ENCODE results near the gene TMEM129.
"Not testable (repeated sequence)": the region's sequence is repeated elsewhere in the genome, so short reads cannot be mapped to it uniquely, and the experiment has no call there.

Gene TMEM129

GRCh38 chr4:1693131-1693896, 27.8 kb downstream of the TMEM129 start:
- peak; percentile 81 for DNase-seq (ENCODE audit: low spot score)

- DNase-seq (ENCODE audit: low spot score) = no peak
These were observed 29.3 kb downstream of the TMEM129 start for GRCh38 chr4:1691737-1692373.

- DNase-seq (ENCODE audit: low spot score) = no peak
These were observed 30.4 kb downstream of the TMEM129 start for GRCh38 chr4:1690698-1691097.

- DNase-seq (ENCODE audit: low spot score) = no peak
These were observed 34.6 kb downstream of the TMEM129 start for GRCh38 chr4:1686440-1687036.

GRCh38 chr4:1685235-1686150, 35.6 kb downstream of the TMEM129 start:
- peak; percentile 85 for DNase-seq (ENCODE audit: low spot score)

GRCh38 chr4:1684506-1685234, 36.5 kb downstream of the TMEM129 start:
- peak; percentile 5 for DNase-seq (ENCODE audit: low spot score)

GRCh38 chr4:1683736-1684505, 37.2 kb downstream of the TMEM129 start, which contains the start of gene FAM53A:
FAM53A (minus strand) TSS chr4:1684313; CDS start chr4:1668741, 15,572 bp downstream.
- peak; percentile 89 for DNase-seq (ENCODE audit: low spot score)

GRCh38 chr4:1683261-1683735, 37.8 kb downstream of the TMEM129 start:
- peak; percentile 75 for DNase-seq (ENCODE audit: low spot score)

GRCh38 chr4:1682860-1683259, 38.3 kb downstream of the TMEM129 start:
- no peak for DNase-seq (ENCODE audit: low spot score)

- DNase-seq (ENCODE audit: low spot score) = no peak
These were observed 42.9 kb downstream of the TMEM129 start for GRCh38 chr4:1678244-1678643.

GRCh38 chr4:1676605-1677525, 44.3 kb downstream of the TMEM129 start:
- no peak for DNase-seq (ENCODE audit: low spot score)

- DNase-seq (ENCODE audit: low spot score) = no peak
These were observed 45.4 kb downstream of the TMEM129 start for GRCh38 chr4:1675802-1676137.

- DNase-seq (ENCODE audit: low spot score) = no peak
These were observed 45.9 kb downstream of the TMEM129 start for GRCh38 chr4:1675136-1675801.

- DNase-seq (ENCODE audit: low spot score) = no peak
These were observed 46.4 kb downstream of the TMEM129 start for GRCh38 chr4:1674682-1675081.

GRCh38 chr4:1673671-1674070, 47.5 kb downstream of the TMEM129 start:
- no peak for DNase-seq (ENCODE audit: low spot score)

GRCh38 chr4:1671011-1671410, 50.1 kb downstream of the TMEM129 start:
- DNase-seq (ENCODE audit: low spot score) = not testable (repeated sequence)

- no peak for DNase-seq (ENCODE audit: low spot score)
These were observed 50.8 kb downstream of the TMEM129 start for GRCh38 chr4:1670279-1670678.

- no peak for DNase-seq (ENCODE audit: low spot score)
These were observed 51.3 kb downstream of the TMEM129 start for GRCh38 chr4:1669850-1670249.

- no peak for DNase-seq (ENCODE audit: low spot score)
These were observed 51.9 kb downstream of the TMEM129 start for GRCh38 chr4:1669270-1669669.
